Keratinocyte (primary cell): ENCODE results near the gene CCT6A.

Experiments
- CTCF ChIP-seq, 3 experiments: IDR thresholded peaks in 1 of 3; conservative IDR thresholded peaks in 1 of 3; optimal IDR thresholded peaks in 1 of 3; 2 replicates in 2 of 3; 3 replicates in 1 of 3; pipeline versions ENCODE3 to v1.5.1; 2011; ENCODE audit warnings: low read length in 3 of 3, mild to moderate bottlenecking in 3 of 3, moderate library complexity in 2 of 3, control low read depth in 1 of 3, inconsistent platforms in 1 of 3; ENCODE audit not compliant: insufficient read depth in 2 of 3; ENCODE audit errors: extremely low read depth in 1 of 3
- EZH2 ChIP-seq: IDR thresholded peaks from one replicate; pipeline ENCODE4 v1.6.1; 2012; ENCODE audit warnings: inconsistent platforms, mild to moderate bottlenecking, low read length, moderate library complexity

- TF ChIP-seq CTCF (optimal IDR thresholded peaks at IDR 0.05 in 1 of 3, IDR thresholded peaks at IDR 0.05 in 1 of 3, conservative IDR thresholded peaks at IDR 0.05 in 1 of 3; ENCODE audit: extremely low read depth in 1 of 3, insufficient read depth in 2 of 3, low read length in 3 of 3) = no peak
- TF ChIP-seq EZH2 = no peak
Measured at GRCh38 chr7:56077681-56078080, 26.1 kb downstream of the CCT6A start.
